Stimulated activated CD4-positive, alpha-beta T cell treated with anti-CD3 and anti-CD28 coated beads, Interleukin-4, amount 100 ng/mL, for 48 hours (primary cell): ENCODE measurements around the gene TNFRSF8.

Experiments used
- DNase-seq, 2 donors: peaks; one replicate each; pipeline ENCODE4 v3.0.0-alpha.2; 2020; ENCODE audit warnings: low read depth in 2 of 2

TNFRSF8 gene

DNA sequence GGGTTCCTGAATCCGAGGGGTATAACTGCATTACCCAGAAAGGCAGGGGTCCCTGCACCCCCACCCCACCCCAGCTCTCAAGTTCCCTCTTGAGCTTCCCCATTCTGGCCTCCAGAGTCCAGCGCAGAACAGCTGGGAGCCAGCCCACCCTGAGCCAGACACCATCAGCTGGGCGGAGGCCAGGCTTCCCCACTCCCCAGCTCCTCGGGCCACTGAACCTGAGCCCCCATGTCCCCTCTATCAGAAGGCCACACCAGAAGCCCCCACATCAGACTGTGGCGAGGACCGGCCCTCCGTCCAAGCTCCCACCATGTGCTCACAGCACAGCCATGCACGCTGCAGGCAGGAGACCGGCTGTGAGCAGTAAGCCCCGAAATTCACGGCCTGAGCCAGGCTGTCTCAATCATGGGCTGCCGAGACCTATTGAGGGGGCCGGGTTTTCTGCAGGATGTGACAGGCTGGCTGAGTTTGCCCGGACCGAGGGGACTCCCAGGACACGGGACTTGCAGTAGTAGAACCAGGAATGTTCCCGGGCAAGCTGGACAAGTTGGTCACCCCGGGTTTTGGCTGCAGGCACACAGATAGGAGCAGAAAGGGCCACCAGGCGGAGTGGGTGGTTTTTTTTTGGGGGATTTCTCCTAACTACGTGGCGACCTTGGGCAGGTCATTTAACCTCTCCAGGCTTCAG, 78.2 kb downstream of the TNFRSF8 start:
- no peak for DNase-seq

DNA sequence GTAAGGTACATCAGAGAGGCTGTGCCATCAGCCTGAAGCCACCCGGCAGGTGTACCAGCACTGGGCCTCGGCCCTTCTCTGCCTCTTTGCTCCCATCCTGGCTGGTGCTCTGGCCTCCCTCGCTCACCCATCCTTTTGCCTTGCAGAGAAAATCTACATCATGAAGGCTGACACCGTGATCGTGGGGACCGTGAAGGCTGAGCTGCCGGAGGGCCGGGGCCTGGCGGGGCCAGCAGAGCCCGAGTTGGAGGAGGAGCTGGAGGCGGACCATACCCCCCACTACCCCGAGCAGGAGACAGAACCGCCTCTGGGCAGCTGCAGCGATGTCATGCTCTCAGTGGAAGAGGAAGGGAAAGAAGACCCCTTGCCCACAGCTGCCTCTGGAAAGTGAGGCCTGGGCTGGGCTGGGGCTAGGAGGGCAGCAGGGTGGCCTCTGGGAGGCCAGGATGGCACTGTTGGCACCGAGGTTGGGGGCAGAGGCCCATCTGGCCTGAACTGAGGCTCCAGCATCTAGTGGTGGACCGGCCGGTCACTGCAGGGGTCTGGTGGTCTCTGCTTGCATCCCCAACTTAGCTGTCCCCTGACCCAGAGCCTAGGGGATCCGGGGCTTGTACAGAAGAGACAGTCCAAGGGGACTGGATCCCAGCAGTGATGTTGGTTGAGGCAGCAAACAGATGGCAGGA, 79.2 kb downstream of the TNFRSF8 start:
- DNase-seq = no peak

DNA sequence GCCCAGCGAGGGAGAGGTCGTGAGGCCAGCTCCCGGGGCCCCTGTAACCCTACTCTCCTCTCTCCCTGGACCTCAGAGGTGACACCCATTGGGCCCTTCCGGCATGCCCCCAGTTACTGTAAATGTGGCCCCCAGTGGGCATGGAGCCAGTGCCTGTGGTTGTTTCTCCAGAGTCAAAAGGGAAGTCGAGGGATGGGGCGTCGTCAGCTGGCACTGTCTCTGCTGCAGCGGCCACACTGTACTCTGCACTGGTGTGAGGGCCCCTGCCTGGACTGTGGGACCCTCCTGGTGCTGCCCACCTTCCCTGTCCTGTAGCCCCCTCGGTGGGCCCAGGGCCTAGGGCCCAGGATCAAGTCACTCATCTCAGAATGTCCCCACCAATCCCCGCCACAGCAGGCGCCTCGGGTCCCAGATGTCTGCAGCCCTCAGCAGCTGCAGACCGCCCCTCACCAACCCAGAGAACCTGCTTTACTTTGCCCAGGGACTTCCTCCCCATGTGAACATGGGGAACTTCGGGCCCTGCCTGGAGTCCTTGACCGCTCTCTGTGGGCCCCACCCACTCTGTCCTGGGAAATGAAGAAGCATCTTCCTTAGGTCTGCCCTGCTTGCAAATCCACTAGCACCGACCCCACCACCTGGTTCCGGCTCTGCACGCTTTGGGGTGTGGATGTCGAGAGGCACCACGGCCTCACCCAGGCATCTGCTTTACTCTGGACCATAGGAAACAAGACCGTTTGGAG, 80.0 kb downstream of the TNFRSF8 start:
- DNase-seq = no peak

DNA sequence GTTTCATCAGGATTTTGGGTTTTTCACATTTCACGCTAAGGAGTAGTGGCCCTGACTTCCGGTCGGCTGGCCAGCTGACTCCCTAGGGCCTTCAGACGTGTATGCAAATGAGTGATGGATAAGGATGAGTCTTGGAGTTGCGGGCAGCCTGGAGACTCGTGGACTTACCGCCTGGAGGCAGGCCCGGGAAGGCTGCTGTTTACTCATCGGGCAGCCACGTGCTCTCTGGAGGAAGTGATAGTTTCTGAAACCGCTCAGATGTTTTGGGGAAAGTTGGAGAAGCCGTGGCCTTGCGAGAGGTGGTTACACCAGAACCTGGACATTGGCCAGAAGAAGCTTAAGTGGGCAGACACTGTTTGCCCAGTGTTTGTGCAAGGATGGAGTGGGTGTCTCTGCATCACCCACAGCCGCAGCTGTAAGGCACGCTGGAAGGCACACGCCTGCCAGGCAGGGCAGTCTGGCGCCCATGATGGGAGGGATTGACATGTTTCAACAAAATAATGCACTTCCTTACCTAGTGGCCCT, 80.6 kb downstream of the TNFRSF8 start:
- DNase-seq = no peak

DNA sequence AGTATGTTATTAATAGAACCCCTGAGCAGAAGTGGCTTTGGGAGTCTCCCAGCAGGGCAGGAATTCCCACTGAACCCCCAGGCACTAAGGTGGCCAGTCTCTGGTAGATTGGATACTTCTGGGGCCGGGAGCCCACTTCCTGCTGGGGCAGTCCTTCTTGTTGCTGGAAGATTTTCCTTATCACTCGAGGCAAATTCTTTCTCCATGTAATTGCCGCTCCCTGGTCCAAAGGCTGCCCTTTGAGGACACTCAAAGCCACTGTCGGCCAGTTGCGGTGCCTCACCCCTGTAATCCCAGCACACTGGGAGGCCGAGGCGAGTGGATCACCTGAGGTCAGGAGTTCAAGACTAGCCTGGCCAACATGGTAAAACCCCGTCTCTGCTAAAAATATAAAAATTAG, 81.1 kb downstream of the TNFRSF8 start:
- DNase-seq = no peak

DNA sequence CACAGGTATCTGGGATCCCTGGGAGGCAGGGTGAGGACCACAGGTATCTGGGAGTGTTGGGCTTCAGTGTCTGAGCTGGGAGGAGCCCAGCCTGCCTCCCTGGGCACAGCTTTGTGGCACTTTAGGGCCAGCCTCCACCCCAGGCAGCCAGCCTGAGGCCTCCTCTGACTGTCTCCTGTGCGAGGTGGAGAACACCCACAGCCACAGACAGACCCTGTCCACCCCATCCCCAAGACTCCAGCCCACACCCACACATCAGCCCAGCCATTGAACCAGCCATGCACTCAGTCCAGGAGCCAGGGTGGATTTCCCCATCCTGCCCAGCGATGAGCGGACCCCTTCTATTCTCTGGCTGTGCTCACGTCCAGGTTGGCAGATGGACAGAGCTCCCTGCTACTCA, 81.9 kb downstream of the TNFRSF8 start:
- no peak for DNase-seq

DNA sequence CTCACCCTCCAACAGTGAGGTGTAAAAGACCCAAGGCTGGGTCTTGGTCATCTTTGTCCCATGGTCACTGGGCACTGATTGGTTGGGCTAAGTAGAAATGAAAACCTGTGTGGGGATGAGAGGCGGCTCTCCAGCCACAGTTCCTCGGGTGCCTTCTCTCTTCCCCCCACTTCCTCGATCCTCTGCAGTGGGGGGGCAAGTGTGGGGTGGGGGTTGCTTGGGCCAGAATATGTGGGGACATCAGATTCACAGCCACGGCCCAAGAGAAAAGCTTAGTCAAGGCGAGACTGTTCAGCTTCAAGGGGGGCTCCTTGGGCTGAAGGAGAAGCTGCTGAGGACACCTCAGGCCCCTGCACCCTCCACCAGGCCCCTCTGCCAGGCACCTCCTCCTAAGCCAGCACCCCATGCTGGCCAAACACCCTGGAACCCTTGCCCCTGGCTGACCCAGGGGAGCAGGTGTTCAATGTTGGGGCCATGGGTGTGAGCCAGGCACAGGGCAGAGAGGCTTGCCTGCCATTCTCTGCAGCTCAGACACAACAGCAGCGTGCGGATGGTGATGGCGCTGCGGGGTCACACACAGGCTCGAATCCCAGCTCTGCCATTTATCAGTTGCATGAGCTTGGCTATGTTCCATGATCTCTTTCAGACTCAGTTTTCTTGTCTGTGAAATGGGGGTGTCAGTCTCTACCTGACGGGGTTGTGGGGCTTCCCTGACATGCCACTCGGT, 82.7 kb downstream of the TNFRSF8 start:
- DNase-seq = no peak

DNA sequence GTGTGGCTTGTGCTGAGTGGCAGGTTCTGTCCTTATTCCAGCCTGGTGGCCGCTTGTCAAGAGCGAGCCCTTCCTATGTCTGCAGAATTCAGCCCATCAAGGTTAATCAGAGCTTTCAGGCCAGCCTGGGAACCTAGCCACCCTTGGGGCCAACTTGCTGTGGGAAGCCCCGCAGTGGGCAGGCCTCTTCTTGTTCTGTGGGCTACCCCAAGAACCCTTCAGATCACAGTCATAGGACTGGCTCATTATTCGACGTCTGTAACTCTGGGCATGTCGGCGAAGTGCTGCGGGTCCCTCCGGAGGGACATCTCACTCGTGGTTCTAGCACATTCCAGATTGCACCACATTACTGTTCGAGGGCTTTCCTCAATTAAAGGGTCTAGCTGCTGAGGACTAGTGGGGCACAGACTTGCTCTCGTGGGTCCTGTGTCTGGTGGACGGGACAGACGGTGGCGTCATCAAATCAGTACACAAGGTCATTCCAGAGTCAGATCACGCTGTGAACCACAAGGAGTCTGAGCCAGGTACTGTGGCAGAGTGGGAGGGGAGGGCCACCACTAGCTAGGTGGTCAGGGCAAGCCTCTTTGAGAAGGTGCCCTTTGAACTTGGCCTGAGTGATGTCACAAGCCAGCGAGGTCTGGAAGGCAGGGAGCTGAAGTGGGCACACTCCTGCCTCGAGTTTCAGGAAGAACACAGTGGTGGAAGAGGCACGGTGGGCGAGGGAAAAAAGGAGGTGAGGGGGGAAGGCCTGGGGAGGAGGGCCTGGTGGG, 83.4 kb downstream of the TNFRSF8 start:
- DNase-seq = no peak

DNA sequence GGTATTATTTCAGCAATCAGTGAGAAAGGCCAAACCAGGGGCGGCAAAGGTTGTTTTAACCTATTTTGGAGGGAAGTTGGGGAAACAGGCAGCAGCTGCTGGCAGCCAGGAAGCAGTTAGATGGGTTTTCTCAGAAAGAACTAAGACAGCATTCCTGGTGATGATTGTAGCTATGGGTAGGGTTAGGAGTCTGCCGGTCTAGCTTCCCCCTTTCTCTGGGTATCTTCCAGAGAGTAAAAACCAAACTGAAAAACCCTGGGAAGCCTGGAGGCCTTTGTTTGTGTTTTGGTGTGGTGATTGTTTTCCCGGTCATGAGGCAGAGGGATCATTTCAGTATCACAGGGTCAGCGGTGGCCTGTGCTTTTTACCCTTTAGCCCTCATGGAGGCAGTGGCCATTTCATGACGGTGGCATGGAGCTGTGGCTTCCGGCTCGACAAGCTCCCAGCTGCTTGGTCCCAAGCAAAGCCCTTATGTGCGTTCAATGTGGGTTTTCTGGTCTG, 84.1 kb downstream of the TNFRSF8 start:
- DNase-seq = no peak

DNA sequence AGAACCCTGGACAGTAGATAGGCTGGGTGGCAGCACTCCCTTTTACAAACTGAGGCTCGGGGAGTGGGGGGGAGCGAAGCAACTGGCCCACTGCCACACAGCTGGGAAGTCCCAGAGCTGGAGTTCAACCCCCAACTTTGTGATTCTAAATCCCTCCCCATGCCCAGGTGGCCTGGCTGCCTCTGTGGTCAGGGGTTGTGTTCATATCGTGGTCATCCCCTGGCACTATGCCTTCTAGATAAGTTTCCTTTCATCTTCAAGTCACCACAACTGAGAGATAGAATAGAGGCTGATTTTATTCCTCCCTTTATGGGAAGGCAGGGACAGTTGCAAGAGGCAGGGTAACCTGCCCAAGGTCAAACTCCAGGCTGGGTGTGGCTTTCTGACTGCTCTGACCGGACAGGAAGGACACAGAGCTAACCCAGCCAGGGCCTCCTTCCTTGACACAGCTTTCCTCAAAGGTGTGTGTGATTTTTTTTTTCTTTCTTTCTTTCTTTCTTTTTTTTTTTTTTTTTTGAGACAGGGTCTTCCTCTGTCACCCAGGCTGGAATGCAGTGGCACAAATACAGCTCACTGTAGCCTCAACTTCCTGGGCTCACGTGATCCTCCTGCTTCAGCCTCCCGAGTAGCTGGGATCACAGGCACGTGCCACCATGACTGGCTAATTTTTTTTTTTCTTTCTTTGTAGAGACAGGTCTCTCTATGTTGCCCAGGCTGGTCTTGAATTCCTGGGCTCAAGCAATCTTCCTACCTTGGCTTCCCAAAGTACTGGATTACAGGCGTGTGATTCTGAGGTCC, 85.3 kb downstream of the TNFRSF8 start:
- no peak for DNase-seq

DNA sequence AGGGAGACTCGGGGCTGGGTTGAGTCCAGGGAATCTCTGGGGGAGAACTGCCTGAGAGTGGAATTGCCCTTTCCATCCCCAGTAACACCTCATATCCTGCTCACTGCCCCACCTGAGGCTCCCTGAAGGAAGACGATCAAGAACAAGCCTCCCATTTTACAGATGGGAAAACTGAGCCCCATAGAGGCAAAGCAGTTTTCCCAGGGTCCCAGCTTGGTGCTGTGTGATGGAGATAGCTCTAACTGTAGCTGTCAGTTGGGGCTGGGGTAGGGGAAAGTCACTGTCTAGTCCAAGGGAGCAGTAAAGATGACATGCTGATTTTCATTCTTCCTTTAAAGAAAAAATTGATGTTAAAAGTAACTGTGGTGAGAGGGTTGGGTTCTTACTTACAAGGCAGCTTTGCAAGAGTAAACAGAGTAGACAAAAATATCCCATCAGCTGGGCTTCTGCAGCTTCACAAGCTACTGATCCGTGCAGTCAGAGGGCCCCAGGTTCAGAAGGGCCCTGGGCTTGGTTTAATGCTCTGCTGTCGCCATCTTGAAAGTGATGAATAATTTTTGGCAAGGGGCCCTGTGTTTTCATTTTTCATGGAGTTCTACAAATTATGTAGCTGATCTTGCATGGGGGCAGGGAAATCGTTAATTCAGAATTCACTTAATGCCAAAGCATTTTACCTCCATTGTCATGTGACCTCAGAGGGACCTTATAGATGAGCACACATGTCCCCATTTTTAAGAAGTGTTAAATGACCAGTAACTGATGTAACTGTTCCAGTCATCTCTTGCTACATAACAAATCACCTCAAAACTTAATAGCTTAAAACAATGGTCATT, 86.1 kb downstream of the TNFRSF8 start:
- no peak for DNase-seq

DNA sequence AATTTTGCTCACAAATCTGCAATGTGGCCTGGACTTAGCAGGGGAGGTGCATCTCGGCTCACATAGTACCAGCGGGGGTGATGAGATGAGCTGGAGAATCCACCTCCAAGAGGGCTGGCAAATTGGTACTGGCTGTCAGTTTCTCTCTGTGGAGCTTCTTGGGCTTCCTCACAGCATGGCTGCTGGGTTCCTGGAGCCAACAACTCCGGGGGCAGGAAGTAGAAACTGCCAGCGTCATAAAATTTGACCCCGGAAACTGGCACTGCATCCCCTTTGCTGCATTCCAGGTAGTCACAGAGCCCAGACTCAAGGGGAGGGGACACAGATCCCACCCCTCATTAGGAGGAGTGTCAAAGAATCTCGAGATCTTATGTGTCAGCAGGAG, 86.7 kb downstream of the TNFRSF8 start:
- DNase-seq = no peak

DNA sequence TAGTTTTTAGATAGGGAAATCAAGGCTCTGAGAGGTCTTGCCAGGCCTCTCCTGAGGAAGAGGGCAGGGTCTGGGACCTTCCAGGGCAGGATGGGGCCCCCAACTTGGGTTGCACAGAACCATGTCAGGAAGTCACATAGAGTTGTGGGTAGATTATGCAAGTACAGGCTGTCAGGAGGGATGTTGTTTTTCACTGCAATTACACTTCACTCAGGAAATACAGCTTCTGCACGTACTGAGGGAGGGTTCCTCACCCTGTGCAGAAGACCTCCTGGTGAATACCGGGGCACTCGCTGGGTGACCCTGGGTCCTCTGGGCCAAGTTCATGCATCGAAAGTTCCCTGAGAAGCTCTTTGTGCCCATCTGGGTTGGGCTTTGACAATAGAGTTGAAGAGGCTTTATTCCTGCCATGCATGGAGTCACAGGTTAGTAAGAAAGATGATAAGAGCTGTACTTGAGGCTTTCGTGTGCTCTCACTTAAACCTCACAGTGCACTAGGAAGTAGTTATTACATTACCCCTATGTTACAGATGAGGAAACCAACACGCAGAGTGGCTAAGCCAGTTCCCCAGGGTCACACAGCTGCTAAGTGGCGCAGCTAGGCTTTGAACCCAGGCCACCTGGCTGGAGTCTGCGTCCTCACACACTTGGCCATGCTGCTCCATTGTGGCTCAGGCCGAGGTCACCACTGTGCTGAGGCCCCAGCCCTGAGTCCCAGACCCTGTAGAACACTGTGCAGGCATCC, 87.5 kb downstream of the TNFRSF8 start:
- no peak for DNase-seq

DNA sequence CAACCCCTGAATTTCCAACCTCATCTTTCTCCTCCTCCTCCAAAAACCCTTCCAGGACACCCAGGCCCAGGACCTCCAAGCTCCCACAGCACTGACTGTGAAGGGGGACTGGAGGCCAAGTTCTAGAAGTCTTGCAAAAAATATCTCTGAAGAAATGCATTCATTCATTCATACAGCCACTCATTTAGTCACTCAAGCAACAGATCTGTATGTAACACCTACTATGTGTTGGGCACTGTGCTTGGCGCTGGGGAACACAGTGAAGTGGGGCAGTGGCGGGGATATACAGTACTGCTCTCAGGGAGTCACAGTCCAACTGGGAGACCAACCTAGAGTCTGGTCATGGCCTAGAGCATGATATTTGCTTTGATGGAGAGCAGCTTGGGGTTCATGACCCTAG, 88.4 kb downstream of the TNFRSF8 start:
- no peak for DNase-seq

DNA sequence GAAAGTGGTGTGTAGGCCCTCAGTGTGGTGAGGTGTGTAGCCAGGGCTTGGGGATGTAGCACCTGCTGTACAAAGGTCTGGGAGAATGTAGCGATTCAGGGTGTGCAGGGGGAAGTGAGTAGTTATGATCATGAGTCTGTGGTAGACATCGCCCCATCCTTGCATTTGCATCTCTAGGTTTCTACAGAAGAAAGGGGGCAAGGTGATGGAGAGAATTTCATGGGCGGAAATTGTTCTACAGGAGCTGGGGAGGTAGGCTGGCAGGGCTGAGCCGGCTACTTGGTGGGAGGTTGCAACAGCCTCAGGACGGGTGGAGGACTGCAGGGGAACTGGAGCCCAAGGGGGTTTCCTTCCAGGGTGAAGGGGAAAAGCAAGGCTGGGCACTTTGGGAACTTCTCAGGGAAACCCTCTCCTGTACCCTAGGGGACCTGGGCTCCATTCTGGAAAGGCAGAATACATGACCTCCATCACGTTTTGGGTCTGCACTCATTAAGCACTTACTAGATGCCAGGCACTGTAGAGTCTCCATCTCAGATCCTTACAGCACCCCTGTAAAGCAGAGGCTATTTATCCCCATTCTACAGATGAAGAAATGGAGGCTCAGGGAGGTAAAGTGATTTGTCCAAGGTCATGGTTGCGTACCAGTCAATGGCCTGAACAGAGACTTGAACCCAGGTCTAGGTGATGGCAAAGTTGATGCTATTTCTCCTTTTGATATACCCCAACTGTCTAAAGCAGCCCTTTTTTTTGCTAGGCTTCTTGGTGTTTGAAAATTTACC, 89.2 kb downstream of the TNFRSF8 start:
- no peak for DNase-seq

DNA sequence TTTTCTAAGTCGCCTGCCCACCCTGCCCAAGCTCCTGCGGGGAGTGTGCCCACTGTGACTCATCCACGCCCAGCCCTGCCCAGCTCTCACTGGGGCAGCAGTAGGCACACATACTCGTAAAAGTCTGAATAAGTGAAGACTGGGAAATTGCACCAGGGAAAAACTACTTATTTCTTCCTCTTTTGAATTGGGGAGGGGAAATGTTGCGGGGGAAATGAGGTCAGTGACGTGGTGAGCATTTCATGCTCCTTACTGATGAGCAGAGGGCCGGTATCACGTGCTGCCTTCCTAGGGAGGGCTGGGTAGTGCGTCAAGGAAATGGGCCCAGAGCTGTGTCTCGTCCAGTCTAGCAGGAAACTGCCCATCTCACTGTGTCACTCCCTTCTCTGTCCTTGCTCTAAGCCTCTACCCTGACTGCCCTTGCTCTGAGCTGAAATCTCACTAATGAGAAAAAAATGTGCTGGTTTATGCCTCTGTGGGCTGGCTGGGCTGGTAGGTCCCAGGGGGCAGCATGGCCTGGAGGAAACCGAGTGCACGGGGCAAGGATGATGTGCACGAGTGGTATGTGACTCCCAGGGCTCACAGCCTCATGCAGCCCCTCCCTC, 90.2 kb downstream of the TNFRSF8 start:
- no peak for DNase-seq

DNA sequence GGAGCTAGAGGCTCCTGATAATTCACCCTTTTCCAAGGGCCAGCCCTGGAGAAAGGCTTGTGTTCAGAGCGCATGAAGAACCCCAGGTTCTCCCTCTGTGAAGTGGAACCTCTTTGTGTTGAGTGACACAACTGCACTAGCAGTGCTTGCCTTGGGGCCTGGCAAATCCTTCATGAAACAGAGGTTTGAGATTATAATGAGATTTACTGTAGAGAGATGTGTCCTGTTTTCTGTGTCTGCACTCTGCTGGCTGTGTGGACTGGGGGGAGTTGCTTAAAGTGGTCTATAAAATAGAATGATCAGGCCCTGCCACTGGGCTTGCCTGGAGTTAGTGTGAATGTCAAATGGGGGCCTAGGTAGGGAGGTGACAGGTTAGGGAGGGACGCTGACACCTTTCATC, 92.2 kb downstream of the TNFRSF8 start:
- DNase-seq = no peak
